Stimulated activated CD4-positive, alpha-beta T cell treated with anti-CD3 and anti-CD28 coated beads, Interleukin-2, amount 100 ng/mL, for 4 hours (primary cell): ENCODE measurements around the gene CLC.
"Not testable (repeated sequence)": the region's sequence is repeated elsewhere in the genome, so short reads cannot be mapped to it uniquely, and the experiment has no call there.

Experiments used
- DNase-seq: peaks from one replicate; pipeline ENCODE4 v3.0.0-alpha.2; 2020; ENCODE audit warnings: low read depth

The CLC gene

GRCh38 chr19:39729594-39729993 lies 8.2 kb downstream of the CLC start:
- no peak for DNase-seq

GRCh38 chr19:39728040-39728439 lies 9.8 kb downstream of the CLC start:
- DNase-seq = no peak

- DNase-seq = no peak
Measured at GRCh38 chr19:39727070-39727800, 10.6 kb downstream of the CLC start.

GRCh38 chr19:39725995-39726394 lies 11.8 kb downstream of the CLC start:
- no peak for DNase-seq

- not testable (repeated sequence) for DNase-seq
Measured at GRCh38 chr19:39720144-39720543, 17.7 kb downstream of the CLC start.

GRCh38 chr19:39710333-39710890 lies 27.4 kb downstream of the CLC start:
- DNase-seq = no peak

GRCh38 chr19:39709026-39709872 lies 28.6 kb downstream of the CLC start:
- no peak for DNase-seq

- no peak for DNase-seq
Measured at GRCh38 chr19:39708594-39708993, 29.2 kb downstream of the CLC start.

GRCh38 chr19:39705578-39706188 lies 32.1 kb downstream of the CLC start:
- DNase-seq = peak; percentile 18

GRCh38 chr19:39704181-39705044 lies 33.4 kb downstream of the CLC start, which contains the start of gene LGALS14:
TSS of gene LGALS14 (plus strand) at chr19:39704481. CDS start at chr19:39704529, 48 bp downstream.
- DNase-seq = no peak

- no peak for DNase-seq
Measured at GRCh38 chr19:39701291-39701690, 36.5 kb downstream of the CLC start.

- DNase-seq = no peak
Measured at GRCh38 chr19:39698535-39698934, 39.3 kb downstream of the CLC start.

GRCh38 chr19:39696387-39696786 lies 41.4 kb downstream of the CLC start:
- no peak for DNase-seq

GRCh38 chr19:39695759-39696158 lies 42.1 kb downstream of the CLC start:
- DNase-seq = no peak

- no peak for DNase-seq
Measured at GRCh38 chr19:39692822-39693221, 45.0 kb downstream of the CLC start.

- DNase-seq = no peak
Measured at GRCh38 chr19:39692166-39692565, 45.7 kb downstream of the CLC start.

GRCh38 chr19:39688637-39689036 lies 49.2 kb downstream of the CLC start:
- DNase-seq = not testable (repeated sequence)

GRCh38 chr19:39686739-39687138 lies 51.1 kb downstream of the CLC start:
- DNase-seq = no peak

GRCh38 chr19:39684267-39684666 lies 53.6 kb downstream of the CLC start:
- no peak for DNase-seq

GRCh38 chr19:39681416-39681815 lies 56.4 kb downstream of the CLC start:
- no peak for DNase-seq
